GM21529 (cell line): ENCODE data around the gene EZH2.

ENCODE experiments used
- ATAC-seq: cut with Tn5 transposase; IDR thresholded peaks from one replicate; pipeline ENCODE4 v1.9.1; 2021; ENCODE audit not compliant: unreplicated experiment

EZH2 gene

DNA sequence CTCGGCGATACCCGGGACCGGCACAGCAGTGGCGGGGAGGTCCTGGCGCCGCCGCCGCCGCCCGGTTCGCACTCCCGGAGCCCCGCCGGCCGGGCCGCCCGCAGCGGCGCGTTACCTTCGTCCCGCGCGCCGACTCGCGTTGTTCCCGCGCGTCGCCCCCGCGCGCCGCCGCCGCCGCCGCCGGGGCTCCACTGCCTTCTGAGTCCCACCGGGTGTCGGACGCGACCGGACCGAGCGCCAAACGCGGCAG is at the start of gene EZH2:
Gene EZH2 (minus strand): TSS at position 243 of the 250 bp plus-strand sequence. CDS start 36,993 bp downstream, outside the sequence.
- peak; percentile 29 for ATAC-seq

DNA sequence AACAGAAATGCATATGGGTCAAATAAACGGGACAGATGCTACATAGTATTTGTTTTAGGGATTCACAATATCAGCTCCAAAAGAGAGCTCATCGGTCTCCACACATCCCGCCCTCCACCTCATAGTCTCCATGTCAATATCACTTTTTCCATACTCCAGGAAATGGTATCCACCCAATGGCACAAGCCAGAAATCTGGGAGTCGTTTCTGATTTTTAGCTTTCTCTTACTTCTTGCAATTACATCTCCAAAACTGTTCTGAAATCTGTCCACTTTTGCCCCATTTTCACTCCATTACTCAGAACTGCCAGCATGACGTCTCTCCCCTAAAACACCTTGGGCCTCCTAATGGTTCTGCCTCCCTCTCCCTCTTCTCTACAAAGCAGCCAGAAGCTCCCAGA is 47.4 kb upstream of the EZH2 start:
- ATAC-seq = no peak

DNA sequence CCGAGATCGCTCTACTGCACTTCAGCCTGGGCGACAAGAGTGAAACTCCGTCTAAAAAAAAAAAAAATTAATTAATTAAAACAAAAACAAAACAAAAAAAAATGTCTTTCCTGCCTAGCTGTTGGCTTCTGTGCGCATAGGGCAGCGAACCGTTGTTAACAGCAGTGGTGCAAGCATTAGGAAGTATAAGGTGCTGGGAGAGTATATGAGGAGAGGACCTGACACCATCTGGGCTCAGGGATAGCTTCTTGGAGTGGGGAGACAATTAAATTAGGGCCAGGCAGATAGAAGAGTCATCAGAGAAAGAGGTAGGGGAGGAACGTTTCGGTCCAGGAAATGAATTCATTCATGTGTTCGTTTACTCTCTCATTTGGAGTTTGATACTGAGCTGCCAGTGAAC is 46.2 kb upstream of the EZH2 start:
- no peak for ATAC-seq

DNA sequence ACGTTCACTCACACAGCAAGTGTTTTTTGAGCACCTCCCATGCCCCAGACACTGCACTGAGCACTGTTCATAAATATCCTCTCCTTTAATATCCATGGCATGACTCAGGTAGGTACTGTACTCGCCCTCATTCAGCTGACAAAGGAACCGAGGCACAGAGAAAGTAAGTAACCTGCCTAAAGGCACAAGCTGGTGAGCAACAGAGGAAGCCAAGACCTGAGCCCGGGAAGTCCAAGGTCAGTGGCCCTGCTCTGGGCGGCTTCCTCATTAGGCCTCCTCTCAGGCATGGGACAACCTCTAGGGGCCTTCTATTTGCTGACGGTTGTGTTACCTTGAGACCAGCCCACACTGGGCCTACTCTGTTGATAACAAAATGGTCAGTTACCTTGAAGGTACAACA is 45.1 kb upstream of the EZH2 start:
- no peak for ATAC-seq

DNA sequence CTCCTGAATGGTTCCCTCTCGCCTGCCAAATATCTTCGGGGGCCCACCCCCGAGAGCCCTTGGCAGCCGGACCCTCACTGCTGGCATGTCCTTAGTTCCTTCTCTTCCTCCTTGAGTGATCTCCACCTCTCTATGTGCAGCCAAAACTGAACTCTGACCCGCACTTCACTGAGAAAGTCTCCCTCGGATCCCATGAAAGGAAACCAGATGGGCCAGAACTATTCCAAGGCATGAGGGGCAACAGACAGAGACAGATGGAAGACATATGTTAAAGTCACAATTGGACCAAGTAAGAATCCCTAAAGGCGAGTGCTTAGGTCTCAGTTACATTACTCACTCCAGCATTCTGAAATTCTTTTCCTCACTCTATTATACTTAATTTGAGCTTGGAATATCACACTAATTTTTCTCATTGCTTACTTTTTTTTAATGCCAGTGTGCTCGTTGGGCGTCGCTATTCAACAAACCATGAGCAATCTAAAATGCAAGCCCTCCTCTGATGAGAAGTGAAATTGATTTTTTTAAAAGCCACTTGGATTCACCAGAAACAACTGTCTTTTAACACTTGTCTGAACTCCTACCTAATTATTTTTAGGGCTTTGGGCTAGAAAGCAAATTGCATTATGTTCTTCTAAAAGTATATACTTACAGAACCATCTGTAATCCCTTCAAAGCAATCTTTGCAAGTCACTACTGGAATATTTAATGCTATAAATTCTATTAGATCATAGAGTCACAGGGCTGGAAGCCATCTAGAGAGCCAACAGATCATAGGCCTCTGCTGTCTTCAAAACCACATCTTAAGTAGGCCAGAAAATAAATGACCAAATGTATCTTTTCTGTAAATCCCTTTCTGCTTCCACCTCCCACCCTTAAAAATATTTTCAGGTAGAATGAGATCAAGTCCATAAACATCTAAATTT is 43.3 kb upstream of the EZH2 start:
- no peak for ATAC-seq

DNA sequence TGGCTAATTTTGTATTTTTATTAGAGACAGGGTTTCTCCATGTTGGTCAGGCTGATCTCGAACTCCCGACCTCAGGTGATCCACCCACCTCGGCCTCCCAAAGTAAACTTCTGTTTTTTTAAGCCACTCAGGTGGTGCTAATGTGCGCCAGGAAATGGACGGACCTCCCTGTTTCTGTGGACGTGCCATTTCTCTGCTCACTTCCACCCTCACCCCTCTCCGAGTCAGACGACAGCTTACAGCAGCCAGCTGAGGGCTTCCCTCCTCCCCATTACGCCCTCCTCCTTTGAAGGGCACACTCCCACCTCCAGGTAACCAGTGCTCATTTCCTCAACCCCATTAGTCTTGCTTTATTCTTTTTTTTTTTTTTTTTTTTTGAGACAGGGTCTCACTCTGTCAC is 41.7 kb upstream of the EZH2 start:
- no peak for ATAC-seq

DNA sequence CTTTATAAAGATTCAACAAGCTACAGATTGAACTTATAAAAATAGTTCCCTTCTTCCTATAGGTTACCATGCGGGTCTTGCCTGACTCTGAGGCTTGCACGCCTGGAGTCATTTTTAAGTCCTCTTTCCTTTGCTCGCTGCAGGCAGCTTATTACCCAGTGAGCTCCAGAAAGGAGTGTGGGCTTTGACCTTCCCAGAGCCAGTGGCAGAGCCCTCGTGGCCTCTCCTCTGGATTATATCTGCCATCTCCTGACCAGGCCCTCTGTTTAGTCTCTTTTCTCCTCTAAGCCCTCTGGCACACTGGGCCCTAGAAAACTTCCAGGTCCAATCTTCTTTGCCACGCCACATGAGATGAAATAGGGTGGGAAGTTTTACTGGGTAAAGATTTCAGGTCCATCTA is 39.9 kb upstream of the EZH2 start:
- no peak for ATAC-seq

DNA sequence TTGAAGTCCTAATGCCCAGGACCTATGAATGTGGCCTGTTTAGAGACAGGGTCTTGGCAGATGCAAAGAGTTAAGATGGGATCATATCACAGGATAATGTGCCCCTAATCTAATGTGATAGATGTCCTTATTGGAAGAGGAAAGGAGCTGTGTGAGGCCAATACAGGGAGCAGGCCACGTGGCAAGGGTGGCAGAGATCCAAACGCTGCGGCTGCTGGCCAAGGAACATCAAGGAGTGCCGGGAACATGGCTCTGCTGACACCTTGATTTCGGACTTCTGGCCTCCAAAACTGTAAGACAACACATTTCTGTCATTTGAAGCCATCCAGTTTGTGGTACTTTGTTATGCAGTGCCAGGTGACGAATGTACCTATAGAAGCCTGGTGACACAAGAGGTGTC is 37.7 kb upstream of the EZH2 start:
- ATAC-seq = no peak

DNA sequence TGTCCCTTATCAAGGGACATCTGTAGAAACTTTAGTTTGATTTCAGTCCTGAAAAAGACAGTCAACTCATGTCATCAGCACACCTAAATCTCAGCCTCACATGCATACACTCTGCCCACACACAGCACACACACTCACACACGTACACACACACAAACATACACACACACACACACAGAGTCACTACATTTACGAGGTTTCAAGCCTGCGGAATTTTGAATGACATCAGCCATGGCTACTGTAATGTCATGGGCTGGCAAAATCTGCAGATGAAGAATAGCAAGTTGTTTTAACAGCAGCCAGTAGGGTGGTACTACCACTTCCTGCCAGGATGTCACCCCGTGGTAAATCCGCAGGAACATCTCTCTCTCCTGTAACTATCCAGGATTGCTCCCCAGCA is 37.1 kb upstream of the EZH2 start:
- no peak for ATAC-seq

DNA sequence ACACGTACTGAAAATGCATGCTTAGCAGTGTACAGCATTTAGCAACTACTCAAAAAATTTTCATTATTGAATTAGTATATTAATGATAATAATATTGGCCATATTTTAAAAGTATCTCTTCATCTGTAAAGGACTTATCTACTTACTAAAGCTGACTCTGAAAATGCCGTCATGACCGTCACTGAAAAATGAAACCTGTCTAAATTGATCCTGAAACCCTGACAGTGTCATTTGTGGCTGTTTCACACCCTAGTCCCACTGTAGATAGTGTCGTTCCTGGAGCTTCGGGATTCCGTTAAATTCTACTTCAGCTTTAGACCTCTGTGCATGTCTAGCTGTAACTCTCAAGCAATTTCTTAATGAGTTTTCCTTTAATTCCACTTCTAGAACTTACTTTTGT is 35.8 kb upstream of the EZH2 start:
- peak; percentile 82 for ATAC-seq

DNA sequence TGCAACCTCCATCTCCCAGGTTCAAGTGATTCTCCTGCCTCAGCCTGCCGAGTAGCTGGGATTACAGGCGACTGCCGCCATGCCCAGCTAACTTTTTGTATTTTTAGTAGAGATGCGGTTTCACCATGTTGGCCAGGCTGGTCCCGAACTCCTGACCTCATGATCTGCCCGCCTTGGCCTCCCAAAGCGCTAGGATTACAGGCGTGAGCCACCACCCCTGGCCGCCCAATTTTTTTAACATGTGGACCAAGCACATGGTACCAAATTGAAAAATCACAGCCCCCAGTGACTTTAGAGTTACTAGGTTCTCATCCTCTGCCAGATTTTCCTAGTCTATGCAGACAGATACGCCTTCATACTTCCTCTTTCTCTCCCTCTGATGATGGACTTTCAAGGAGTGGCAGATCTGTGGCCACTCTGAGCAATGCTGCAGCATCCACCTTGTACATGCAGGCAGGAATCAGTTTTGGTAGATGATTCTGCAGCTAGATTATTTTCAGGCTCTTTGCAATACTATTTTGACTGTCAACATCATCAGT is 34.0 kb upstream of the EZH2 start:
- ATAC-seq = no peak

DNA sequence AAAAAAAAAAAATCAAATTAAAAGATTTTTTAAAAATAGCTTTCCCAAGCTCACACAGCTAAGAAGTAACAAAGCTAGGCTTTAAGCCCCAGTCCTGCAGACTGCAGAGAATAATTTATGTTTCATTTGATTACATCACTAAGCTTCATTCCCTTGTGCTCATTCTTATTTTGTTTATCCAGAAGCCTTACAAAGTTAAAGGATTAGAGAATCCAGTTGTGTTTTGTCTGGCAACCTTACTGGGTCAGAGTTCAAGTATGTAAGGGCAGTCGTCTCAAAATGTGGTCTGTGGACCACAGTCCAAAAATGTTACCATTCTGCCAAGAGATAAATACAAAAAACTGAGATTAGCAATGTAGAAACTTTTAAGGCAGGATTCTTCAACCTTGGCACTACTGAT is 32.1 kb upstream of the EZH2 start:
- ATAC-seq = no peak

DNA sequence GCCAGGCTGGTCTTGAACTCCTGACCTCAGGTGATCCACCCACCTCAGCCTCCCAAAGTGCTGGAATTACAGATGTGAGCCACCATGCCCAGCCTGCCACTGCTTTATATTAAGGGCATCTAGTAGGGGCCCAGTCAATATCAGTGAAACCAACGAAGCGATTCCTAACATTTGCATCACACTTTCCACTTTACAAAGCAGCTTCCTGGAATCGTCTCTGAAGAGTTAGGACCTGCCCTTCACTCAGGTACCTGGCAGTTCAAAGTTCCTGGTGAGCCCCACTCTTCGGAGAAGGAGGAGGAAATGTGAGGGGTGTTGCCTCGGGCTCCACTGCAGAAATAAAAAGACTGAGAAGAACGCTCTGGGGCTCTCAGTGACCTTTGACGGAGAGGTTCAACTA is 31.1 kb upstream of the EZH2 start:
- no peak for ATAC-seq

DNA sequence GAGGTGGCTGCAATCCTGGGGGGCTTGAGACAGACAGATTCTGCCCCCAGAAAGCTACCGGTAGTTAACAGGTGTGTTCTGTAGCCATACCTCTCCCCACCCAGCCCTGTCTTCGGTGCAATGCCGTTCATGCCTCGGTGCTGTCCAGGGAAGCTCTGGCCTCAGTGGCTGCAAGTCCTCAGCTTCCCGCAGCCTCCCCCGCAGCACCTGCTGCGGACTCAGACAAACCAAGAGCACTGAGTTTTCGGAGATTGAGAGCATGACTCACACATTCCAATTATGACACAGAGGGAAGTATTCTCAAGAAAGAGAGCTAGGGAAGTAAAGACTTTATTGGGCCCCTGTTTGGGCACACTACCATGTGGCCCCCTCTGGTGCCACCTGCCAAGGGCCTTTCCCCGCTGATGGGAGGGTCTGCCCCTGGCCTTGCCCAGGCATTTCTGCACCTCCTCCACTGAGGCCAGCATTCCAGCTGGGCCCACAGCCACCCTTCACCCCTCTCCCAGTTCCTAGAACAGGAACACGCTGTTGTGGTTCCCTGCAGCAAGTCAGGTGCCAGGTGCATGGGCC is 30.2 kb upstream of the EZH2 start:
- ATAC-seq = peak; percentile 66

DNA sequence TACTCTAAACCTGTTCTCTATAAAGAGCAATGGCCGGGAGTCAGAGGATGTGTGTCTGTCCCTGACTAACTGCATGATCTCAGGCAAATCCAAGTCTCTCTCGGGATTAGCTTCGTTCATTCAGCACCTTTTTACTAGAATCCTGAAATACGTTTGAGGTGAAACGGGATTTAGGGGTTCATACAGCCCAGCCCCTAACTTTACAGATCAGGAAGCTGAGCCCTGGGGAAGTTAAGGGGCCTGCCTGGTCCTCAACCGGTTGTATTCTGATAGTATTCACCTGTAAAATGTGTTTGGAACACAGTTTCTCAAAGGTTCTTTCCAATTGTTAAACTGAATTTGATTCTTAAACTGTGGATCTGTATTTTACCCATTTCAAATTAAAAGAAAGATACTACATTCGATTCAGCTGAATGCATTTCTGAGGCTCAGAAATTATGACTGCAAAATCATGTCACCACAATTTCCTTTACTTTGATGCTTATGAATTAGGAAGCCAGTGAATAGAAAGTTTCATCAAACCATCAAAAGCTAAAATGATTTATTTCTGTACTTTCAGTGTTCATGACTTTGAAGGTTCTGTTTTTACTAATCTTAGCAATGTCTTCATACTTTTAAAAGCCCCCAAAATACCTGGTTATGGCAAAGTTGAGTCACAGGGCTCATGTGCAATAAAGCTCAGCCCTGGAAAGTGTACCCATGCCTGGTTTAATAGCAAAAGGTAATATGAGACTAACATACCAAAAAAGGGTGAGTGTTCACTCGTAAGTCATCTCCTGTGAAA is 28.9 kb upstream of the EZH2 start:
- ATAC-seq = peak; percentile 52

DNA sequence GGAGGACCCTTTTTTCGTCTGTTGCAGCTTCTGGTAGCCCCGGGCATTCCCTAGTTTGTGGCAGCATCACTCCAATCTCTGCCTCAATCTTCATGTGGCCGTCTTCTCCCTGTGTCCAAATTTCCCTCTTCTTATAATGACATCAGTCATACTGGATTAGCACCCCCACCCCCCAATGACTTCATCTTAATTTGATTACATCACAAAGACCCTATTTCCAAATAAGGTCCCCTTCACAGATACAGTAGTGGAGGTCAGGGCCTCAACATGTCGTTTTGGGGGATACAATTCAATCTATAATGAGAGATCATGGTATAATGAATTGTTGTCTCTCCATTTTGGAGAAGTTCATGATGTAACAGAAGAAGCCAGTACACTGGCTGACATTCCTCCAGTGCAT is 28.1 kb upstream of the EZH2 start:
- no peak for ATAC-seq

DNA sequence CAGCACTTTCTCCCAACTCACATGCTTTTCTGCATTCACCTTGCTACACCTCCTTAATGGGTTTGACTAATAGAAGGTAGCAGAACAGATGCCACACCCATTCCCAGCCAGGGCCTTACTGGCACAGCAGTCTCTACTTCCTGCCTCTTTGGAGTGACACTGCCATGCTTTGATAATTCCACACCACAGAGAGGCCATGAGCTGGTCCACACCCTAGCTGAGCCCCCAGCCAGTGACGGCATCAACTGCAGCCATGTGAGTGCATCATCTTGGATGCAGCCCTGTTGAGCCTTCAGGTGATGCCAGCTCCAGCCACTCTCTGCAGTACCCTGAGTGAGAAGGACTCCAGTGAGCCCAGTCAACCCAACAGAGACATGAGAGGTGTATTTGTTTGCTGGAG is 27.5 kb upstream of the EZH2 start:
- ATAC-seq = no peak

DNA sequence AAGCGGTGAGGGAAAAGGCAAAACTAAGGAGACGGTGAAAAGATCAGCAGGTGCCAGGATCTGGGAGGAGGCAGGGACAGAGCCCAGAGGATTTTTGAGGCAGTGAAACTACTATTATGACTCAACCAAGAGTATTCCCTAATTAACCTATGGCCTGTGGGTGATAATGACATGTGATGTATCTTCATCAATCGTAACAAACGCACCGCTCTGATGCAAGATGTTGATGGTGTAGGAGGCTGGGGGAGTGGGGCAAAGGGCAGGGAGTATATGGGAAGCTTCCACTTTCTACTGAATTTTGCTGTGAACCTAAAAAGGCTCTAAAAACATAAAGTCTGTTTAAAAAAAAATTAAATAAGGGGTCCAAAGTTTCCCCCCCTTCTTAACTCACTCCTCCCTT is 25.5 kb upstream of the EZH2 start:
- no peak for ATAC-seq

DNA sequence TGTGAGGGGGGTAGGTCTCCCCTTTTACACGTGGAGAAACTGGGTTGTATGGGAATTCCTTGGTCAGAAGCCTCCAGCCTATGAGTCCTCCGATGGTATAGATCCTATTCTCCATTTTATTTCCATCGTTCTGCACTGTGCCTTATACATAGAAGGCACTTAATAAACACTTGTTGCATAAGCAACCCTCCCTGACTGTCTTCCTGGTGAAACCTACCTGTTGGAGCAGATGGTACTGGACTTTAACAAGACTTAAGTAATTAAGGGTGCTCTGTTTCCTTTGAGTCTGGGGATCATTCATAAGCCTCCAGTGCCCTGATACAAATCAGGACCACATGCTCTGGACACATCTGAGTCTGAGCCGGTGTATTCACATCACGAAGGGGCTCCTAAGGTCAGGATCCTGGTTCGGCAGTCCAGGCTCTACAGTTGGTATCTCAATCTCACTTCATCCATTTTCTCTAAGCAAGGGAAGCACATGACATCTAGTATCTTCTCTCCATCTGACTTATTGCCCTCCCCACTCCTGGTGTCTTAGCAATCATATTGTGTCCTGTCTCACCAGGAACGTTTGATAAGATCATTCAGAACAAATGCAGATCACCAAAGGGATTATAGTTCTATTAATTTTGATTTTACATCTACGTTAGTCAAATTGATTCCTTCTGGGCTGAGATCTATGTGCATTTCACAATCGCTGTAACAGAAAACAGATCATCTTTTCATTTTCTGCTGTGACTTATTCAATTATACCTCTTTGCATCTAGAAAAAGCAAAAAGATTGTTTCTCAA is 22.8 kb upstream of the EZH2 start:
- ATAC-seq = no peak

DNA sequence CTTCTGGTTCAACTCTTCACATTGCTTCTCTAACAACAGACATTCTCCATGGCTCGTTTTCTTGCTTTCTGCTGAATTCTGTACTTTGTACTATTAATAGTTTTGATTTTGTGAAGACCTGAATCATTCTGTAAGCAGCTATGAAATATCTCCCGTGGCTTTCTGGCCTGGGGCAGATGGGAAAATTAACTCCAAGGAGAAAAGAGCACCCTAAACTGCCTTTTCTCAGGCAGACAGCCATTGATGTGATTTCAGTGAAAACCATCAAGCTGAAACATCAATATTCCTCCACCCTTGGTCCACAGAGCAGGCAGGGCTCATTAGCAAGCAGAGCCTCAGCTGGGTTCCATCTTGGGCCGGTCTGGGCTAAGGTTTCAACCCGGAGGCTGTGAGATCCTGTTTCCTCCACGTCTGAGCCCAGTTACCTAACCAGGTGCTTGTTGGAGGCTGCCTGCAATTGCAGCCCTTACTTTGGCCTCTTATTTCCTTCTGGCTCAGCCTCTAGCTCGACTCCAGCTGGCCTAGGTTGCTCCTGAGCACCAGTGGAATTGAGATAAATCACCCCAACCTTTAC is 21.1 kb upstream of the EZH2 start:
- ATAC-seq = no peak

DNA sequence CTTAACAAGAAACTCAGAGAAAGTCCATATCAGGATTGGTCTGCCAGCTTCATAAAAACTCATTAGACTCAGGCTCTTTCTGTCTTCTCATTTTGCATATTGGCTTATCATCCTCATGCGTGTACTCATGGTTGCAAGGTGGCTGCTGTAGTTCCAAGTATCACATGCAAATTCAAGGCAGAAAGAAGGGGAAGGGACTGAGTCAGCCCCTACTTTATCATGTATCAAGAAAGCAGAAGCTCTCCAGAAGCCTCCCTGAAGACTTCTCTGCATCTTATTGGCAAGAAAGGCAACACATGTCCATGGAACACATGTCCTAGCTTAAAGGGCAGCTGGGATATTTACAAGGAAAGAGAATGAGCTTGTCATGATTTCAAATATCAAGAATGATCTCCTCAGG is 19.4 kb upstream of the EZH2 start:
- ATAC-seq = no peak
